ENCODE data around the gene AFF4.

DNA sequence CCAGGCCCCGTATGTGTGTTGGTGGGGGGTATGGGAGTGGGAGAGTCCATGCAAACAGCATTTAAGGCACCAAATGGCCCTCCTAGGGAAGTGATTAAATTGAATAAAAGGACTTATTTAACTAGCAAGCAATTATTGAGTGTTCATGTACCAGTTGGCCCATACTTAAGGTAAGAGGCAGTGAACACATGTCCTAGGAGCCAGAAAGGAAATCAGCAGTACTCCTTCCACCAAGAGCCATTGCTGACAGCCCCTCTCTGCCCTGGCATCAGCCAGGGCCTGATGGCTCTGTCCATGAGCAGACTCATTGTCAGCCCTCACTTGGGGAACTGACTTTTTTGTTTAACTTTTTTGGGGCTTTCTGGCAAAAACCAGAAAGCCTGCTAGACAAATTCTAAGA lies 122.5 kb downstream of the AFF4 start:
- TF ChIP-seq CTCF (IDR thresholded peaks at IDR 0.05; ENCODE audit: low read depth, low read length): no peak
- TF ChIP-seq EZH2phosphoT487 (IDR thresholded peaks at IDR 0.05; ENCODE audit: low read depth): no peak
